ENCODE results near the gene SYNM.

- TF ChIP-seq CTCF (IDR thresholded peaks at IDR 0.05) (no peak), POLR2A (IDR thresholded peaks at IDR 0.05) (no peak)
These were observed 27.2 kb downstream of the SYNM start for GRCh38 chr15:99132122-99132521.

All from Peyer's patch (tissue), 4 donors.